Large intestine (tissue), 3 donors: Measurements from ENCODE around the gene PDZD7. TPM values are rescaled to one million over a fixed set of nuclear protein-coding genes. Genes with fewer than 3 reads are reported as not detected.
A peak's percentile ranks its signal among the peaks of the same experiment; 100 is the strongest.

Source experiments
- DNase-seq, 2 donors: peaks; one replicate each; pipeline versions ENCODE4 v3.0.0 to v3.0.0-alpha.2; 2013
- H3K27ac ChIP-seq: one replicate; pipeline ENCODE4 v1.5.1; 2013; ENCODE audit warnings: low read length
- H3K27me3 ChIP-seq: 2 replicates; pipeline ENCODE4 v1.6.1; 2013; ENCODE audit warnings: low read length; ENCODE audit not compliant: control insufficient read depth, insufficient read depth
- H3K36me3 ChIP-seq: 2 replicates; pipeline ENCODE4 v1.6.1; 2013; ENCODE audit warnings: low read length; ENCODE audit not compliant: control insufficient read depth, insufficient read depth
- H3K4me1 ChIP-seq: one replicate; pipeline ENCODE4 v1.6.1; 2013; ENCODE audit warnings: low read length; ENCODE audit not compliant: control insufficient read depth, insufficient read depth
- H3K4me3 ChIP-seq: one replicate; pipeline ENCODE4 v1.5.1; 2013; ENCODE audit warnings: low read length
- H3K9me3 ChIP-seq: one replicate; pipeline ENCODE4 v1.6.1; 2013; ENCODE audit warnings: mild to moderate bottlenecking, low read depth, low read length, moderate library complexity; ENCODE audit not compliant: control insufficient read depth
- WGBS: methylation state at CpG from one replicate; pipeline ENCODE4 v1.1.5; 2013; ENCODE audit warnings: low lambda C conversion rate; ENCODE audit not compliant: insufficient coverage; 5-methylcytosine and 5-hydroxymethylcytosine counted together
- polyA plus RNA-seq: library from polyadenylated mRNA; unstranded; fragments of 120-200 nt; gene quantifications from one replicate; pipeline ENCODE4 v1.2.1, GENCODE V29; 2013

Gene PDZD7
- polyA plus RNA-seq, 1 donor: 95.8 TPM

DNA sequence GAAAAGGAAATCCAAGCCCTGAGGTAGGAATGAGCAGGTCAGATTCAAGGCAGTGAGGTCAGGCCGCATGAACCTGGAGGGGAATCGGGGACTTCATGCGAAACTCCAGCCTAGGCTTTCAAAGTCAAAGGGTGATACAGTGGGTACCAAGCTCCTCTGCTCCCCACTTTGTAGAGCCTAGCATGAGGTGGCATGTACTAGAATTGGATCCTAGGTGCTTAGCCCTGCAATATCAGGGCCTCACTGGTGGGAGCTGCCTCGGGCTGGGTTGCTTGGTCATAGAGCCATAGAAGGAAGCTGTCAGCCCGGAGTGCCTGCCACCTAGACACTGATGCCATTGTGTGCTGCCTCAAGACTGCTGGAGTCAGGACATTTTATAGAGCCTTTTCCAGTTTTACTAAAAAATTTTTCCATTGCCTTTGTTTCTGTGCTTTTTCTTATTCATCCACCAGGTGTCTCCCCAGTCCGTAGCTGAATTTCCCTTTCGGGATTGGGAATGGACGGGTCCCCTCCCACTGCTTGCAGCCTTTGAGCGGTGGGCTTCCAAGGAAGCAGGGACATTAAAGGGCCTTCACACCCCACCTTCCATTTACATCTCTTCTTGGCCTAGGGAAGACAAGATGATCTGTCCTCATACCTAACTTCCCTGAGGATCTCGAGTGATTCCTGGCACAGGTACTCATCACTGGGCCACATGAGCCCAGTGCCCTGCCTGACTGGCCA lies 36.8 kb downstream of the PDZD7 start:
- H3K9me3 ChIP-seq: peaks cover 3% of the 10 kb centered on the region
- no peak overlapping the region for H3K27ac ChIP-seq
- H3K27me3 ChIP-seq: no peaks in the 10 kb centered on the region
- H3K4me1 ChIP-seq: peaks cover 16% of the 10 kb centered on the region
- no peak for DNase-seq
- peaks cover 35% of the 10 kb centered on the region for H3K36me3 ChIP-seq
- 11% methylated on average over 3 of the region's 10 CpGs for WGBS
- H3K4me3 ChIP-seq: no peak overlapping the region

DNA sequence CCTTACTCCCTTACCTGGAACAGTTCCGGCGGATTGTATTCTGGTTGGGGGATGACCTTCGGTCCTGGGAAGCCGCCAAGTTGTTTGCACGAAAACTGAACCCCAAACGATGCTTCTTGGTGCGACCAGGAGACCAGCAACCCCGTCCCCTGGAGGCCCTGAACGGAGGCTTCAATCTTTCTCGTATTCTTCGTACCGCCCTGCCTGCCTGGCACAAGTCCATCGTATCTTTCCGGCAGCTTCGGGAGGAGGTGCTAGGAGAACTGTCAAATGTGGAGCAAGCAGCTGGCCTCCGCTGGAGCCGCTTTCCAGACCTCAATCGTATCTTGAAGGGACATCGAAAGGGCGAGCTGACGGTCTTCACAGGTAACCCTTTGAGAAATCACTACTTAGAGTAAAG lies 41.8 kb downstream of the PDZD7 start:
- WGBS: no CpG with 5 or more reads among the region's 21 CpGs
- DNase-seq: no peak
- Histone ChIP-seq H3K27me3 (no peaks in the 10 kb centered on the region), H3K4me1 (peaks cover 26% of the 10 kb centered on the region), H3K9me3 (no peaks in the 10 kb centered on the region), H3K36me3 (peaks cover 57% of the 10 kb centered on the region), H3K27ac (no peak overlapping the region), H3K4me3 (no peak overlapping the region)

DNA sequence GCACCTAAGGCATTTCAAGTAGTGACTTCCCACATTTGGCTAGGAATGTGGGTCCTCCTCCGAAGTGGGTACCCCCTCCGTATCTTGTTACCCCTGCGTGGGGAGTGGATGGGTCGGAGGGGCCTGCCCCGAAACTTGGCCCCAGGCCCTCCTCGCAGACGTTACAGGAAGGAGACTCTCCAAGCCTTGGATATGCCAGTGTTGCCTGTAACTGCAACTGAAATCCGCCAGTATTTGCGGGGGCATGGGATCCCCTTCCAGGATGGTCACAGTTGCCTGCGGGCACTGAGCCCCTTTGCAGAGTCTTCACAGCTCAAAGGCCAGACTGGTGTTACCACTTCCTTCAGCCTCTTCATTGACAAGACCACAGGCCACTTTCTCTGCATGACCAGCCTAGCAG lies 42.8 kb downstream of the PDZD7 start:
- DNase-seq: no peak
- peaks cover 57% of the 10 kb centered on the region for H3K36me3 ChIP-seq
- H3K9me3 ChIP-seq: no peaks in the 10 kb centered on the region
- H3K4me3 ChIP-seq: peak overlapping the region; percentile 97
- H3K27ac ChIP-seq: no peak overlapping the region
- whole genome bisulfite sequencing: no CpG with 5 or more reads among the region's 10 CpGs
- peaks cover 26% of the 10 kb centered on the region for H3K4me1 ChIP-seq
- H3K27me3 ChIP-seq: no peaks in the 10 kb centered on the region

DNA sequence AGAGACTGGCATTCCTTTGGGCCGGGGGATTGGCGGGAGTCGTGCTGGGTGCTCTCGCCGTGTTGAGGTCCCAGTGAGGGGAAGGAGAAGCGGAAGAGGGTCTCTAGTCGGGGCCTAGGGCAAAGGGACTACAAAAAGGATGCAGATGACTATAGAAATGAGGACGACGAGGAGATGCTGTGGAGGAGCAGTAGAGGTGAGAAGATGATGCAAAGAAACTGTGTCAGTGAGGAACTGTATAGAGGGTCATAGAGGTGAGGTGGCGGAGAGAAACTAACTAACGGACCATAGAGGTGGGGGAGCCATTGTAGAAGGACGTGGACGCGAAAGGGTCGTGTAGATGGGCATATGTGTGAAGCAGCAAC lies 43.3 kb downstream of the PDZD7 start:
- Histone ChIP-seq H3K9me3 (no peaks in the 10 kb centered on the region), H3K4me1 (peaks cover 26% of the 10 kb centered on the region), H3K27ac (no peak overlapping the region), H3K27me3 (no peaks in the 10 kb centered on the region), H3K36me3 (peaks cover 59% of the 10 kb centered on the region), H3K4me3 (peak overlapping the region; percentile 97)
- WGBS: 0% methylated on average over 8 of the region's 15 CpGs
- DNase-seq: no peak

DNA sequence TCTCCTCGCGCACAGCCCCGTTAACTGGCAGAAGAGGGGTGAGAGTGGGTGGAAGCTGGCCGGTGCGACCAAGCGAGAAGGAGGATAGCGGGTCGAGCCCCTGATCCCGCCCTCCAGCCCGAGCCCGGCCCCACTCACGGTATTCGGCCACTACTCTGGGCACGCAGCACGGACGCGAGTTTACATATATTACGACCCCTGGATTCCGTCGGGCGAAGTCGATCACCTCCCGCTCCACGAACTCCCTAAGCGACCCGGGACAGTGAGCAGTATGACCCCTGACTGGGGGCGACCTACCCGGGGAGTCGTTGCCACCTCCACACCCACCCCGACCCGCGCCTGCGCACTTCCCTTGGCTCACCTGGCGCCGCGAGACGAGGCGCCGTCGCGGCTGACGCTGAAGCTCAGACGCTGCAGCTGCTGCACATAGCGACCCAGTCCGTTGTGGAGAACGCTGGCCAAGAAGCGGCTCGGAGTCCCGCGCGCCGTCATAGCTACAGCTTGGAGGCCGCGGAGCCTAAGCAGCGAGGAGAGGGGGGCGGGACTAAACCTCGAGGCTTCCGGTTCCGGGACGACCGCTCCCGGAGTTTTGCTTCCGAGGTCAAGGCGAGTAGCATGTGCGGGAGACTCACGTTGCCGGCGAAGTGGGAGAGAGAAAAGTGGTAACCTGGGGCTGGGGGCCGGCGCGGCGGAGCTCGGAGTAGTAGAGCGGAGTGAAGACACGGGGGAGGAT lies 43.8 kb downstream of the PDZD7 start, which contains the start of the genes MRPL43 and TWNK:
TSS of gene MRPL43 (minus strand) at position 546 of the 733 bp plus-strand sequence. CDS start at position 492, 54 bp downstream.
TSS of gene TWNK (plus strand) at position 592 of the 733 bp plus-strand sequence. CDS start 668 bp downstream, outside the sequence.
- Histone ChIP-seq H3K36me3 (peaks cover 62% of the 10 kb centered on the region), H3K27me3 (no peaks in the 10 kb centered on the region), H3K9me3 (no peaks in the 10 kb centered on the region), H3K4me1 (peaks cover 26% of the 10 kb centered on the region), H3K27ac (peak within 1 kb of the TSS; percentile 81), H3K4me3 (peak within 1 kb of the TSS; percentile 97)
- peak; percentile 70 to 86 for DNase-seq
- WGBS: no CpG with 5 or more reads among the region's 75 CpGs

DNA sequence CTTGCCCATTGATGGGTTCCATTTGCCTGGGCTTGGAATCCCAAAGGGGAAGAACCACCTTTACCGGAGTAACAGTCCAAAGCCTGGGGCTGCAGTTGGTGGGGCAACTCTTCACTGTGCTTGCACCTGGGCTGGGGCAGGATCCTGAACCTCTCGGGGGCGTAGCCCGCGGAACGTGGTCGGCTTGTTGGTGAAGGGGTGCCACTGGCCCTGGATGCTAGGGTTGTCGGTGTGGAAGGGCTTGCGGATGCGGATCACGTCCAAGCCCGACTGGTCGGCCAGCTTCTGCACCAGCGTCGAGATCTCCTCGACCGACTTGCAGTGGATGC lies 44.3 kb downstream of the PDZD7 start:
- no peak for DNase-seq
- no CpG with 5 or more reads among the region's 17 CpGs for WGBS
- Histone ChIP-seq H3K27me3 (no peaks in the 10 kb centered on the region), H3K4me3 (peak overlapping the region; percentile 97), H3K4me1 (peaks cover 26% of the 10 kb centered on the region), H3K36me3 (peaks cover 66% of the 10 kb centered on the region), H3K27ac (no peak overlapping the region), H3K9me3 (no peaks in the 10 kb centered on the region)

DNA sequence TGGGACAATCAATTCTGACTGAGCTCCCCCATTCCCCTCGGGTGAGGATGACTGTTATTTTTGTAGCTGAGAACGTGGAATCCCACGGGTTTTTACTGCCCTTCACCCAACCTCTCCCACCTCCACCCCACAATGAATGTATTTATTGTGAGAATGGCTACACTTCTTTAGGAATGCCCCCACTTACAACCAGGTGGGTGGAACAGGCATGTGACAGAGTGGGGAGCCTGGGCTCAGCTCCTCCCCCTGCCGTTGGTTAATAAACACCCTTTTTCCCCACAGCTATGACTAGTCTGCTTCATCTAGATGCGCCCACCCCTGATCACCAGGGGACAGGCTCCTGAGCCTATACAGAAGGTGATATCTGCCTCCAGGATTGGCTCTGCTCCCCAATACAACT lies 45.6 kb downstream of the PDZD7 start:
- Histone ChIP-seq H3K9me3 (no peaks in the 10 kb centered on the region), H3K4me1 (peaks cover 26% of the 10 kb centered on the region), H3K36me3 (peaks cover 68% of the 10 kb centered on the region), H3K4me3 (no peak overlapping the region), H3K27me3 (no peaks in the 10 kb centered on the region), H3K27ac (peak overlapping the region; percentile 9)
- peak; percentile 31 to 60 for DNase-seq
- WGBS: no CpG with 5 or more reads among the region's 5 CpGs

DNA sequence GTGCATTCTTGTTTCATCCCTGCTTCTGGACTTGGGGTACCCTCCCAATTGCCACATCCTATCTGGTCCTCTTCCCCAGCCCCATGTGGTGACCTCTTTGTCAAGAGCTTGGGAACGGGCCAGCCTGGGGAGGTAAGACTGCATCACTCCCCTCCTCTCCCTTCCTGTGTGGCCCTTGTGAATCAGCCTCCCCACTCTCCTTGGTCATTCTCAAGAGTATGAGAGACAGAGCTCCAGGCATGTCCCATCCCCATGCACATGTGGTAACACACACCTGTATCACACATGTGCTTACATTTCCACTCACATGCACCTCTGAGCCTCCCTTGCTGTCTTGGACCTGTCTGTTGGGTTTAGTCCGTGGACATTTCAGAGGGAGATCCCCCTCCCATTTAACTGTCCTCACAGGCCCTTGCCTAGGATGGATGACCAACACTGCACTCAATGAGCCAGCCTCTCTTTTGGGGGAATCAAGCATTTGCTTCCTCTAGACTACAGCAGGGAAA lies 46.2 kb downstream of the PDZD7 start:
- Histone ChIP-seq H3K4me3 (no peak overlapping the region), H3K36me3 (peaks cover 69% of the 10 kb centered on the region), H3K27ac (peak overlapping the region; percentile 9), H3K9me3 (no peaks in the 10 kb centered on the region), H3K4me1 (peaks cover 26% of the 10 kb centered on the region), H3K27me3 (no peaks in the 10 kb centered on the region)
- WGBS: no CpG with 5 or more reads among the region's 2 CpGs
- no peak for DNase-seq

DNA sequence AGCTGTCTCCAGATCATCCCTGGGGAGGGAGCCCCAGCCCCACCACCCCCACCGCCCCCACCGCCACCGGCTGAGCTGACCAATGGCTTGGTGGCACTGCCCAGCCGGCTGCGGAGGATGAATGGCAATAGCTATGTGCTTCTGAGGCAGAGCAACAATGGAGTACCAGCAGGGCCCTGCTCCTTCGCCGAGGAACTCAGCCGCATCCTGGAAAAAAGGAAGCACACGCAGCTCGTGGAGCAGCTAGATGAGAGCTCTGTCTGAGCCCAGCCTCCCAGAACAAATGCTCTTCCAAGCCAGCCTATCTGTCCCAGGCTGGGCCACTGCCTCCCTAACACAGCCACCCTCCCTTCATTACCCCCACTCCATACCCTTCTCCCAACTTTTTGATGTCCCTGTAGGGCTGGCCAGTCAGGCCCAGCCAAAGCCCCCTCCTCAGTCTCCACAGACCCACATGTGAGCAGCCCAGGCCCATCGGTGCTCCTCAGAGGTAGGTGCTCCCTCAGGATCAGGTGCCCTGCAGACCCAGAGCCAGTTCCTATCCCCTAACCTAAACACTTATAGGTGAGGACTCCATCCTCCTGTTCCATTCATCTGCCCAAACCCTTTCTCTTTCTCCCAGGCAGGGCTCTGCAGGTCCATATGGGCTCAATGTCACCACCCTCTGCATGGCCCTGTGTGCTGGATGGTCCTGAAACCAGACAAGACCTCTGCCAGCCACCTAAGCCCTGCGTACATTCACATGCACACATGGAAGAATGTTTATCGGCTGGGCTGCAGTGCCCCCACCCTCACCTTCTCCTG lies 46.9 kb downstream of the PDZD7 start:
- DNase-seq: no peak
- no CpG with 5 or more reads among the region's 13 CpGs for WGBS
- Histone ChIP-seq H3K27me3 (no peaks in the 10 kb centered on the region), H3K4me1 (peaks cover 26% of the 10 kb centered on the region), H3K4me3 (no peak overlapping the region), H3K27ac (no peak overlapping the region), H3K9me3 (no peaks in the 10 kb centered on the region), H3K36me3 (peaks cover 68% of the 10 kb centered on the region)
